OCI-LY7 (cell line): ENCODE data around the gene CAPRIN2.

ENCODE experiments used
- EZH2phosphoT487 ChIP-seq: fragments of 200-600 bp; sonication (generic); IDR thresholded peaks from 2 replicates; pipeline ENCODE4 v1.6.1; 2018; ENCODE audit warnings: low read depth, borderline replicate concordance, mild to moderate bottlenecking, mixed run types, antibody characterized with exemption, low read length, moderate library complexity, mixed read lengths
- TF ChIP-seq, protein P1 (sequence below): fragments of 200-600 bp; sonication (generic); conservative IDR thresholded peaks from 2 replicates; pipeline ENCODE4 v1.5.1; 2014; ENCODE audit warnings: mild to moderate bottlenecking, antibody characterized with exemption, low read length, moderate library complexity, mixed read lengths

DNA sequence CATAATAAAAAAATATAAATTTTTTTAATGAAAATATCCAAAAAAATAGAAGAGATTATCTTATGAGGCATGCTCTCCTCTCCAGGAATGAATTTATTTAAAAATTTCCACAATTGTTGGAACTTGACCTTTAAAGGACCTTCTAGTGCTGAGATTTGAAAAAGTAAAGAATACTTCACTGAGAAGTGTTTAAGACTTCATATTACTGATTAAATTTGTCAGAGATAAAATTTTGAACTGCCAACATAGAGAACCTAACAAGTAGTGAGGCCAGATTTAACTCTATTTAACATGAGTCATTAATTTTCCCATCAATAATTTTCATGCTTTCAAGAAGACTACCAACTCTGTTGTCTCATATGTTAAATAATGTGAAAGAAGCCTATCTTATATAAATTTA is 14.5 kb downstream of the CAPRIN2 start:
- TF ChIP-seq, protein P1, sequence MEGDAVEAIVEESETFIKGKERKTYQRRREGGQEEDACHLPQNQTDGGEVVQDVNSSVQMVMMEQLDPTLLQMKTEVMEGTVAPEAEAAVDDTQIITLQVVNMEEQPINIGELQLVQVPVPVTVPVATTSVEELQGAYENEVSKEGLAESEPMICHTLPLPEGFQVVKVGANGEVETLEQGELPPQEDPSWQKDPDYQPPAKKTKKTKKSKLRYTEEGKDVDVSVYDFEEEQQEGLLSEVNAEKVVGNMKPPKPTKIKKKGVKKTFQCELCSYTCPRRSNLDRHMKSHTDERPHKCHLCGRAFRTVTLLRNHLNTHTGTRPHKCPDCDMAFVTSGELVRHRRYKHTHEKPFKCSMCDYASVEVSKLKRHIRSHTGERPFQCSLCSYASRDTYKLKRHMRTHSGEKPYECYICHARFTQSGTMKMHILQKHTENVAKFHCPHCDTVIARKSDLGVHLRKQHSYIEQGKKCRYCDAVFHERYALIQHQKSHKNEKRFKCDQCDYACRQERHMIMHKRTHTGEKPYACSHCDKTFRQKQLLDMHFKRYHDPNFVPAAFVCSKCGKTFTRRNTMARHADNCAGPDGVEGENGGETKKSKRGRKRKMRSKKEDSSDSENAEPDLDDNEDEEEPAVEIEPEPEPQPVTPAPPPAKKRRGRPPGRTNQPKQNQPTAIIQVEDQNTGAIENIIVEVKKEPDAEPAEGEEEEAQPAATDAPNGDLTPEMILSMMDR = no peak
- no peak for TF ChIP-seq EZH2phosphoT487
